HG02798 (cell line): ENCODE results near the gene MYADML2.
"Not testable (repeated sequence)": the region's sequence is repeated elsewhere in the genome, so short reads cannot be mapped to it uniquely, and the experiment has no call there.

Experiments used
- ATAC-seq: cut with Tn5 transposase; IDR thresholded peaks from one replicate; pipeline ENCODE4 v1.9.1; 2021; ENCODE audit warnings: mild to moderate bottlenecking; ENCODE audit not compliant: unreplicated experiment, poor library complexity

Gene MYADML2

GRCh38 chr17:81947189-81947588 lies at the start of gene MYADML2:
TSS of gene MYADML2 (minus strand) at chr17:81947233. CDS start at chr17:81941741, 5,492 bp downstream.
- no peak for ATAC-seq

- ATAC-seq: no peak
Measured at GRCh38 chr17:81996232-81996756, 49.3 kb upstream of the MYADML2 start.

- no peak for ATAC-seq
Measured at GRCh38 chr17:81995463-81996231, 48.6 kb upstream of the MYADML2 start.

- ATAC-seq: no peak
Measured at GRCh38 chr17:81994593-81995462, 47.8 kb upstream of the MYADML2 start.

GRCh38 chr17:81993729-81994592 lies 46.9 kb upstream of the MYADML2 start:
- no peak for ATAC-seq

- ATAC-seq: no peak
Measured at GRCh38 chr17:81992306-81993102, 45.5 kb upstream of the MYADML2 start.

- no peak for ATAC-seq
Measured at GRCh38 chr17:81991684-81992305, 44.8 kb upstream of the MYADML2 start.

GRCh38 chr17:81990836-81991683 lies 44.0 kb upstream of the MYADML2 start:
- no peak for ATAC-seq

- no peak for ATAC-seq
Measured at GRCh38 chr17:81987161-81987770, 40.2 kb upstream of the MYADML2 start.

- ATAC-seq: no peak
Measured at GRCh38 chr17:81986606-81987005, 39.6 kb upstream of the MYADML2 start.

GRCh38 chr17:81984773-81985410 lies 37.9 kb upstream of the MYADML2 start:
- ATAC-seq: no peak

GRCh38 chr17:81983639-81984373 lies 36.8 kb upstream of the MYADML2 start:
- ATAC-seq: no peak

GRCh38 chr17:81983011-81983638 lies 36.1 kb upstream of the MYADML2 start:
- no peak for ATAC-seq

- ATAC-seq: not testable (repeated sequence)
Measured at GRCh38 chr17:81981511-81981910, 34.5 kb upstream of the MYADML2 start.

GRCh38 chr17:81980707-81981343 lies 33.8 kb upstream of the MYADML2 start:
- no peak for ATAC-seq

GRCh38 chr17:81980122-81980521 lies 33.1 kb upstream of the MYADML2 start:
- ATAC-seq: no peak
